Heart right ventricle (tissue), 16 donors: ENCODE results near the gene MDN1. TPM values are rescaled to one million over a fixed set of nuclear protein-coding genes. Genes with fewer than 3 reads are reported as not detected.

ENCODE experiments used
- ATAC-seq, 8 donors: fragments of 200-7000 bp; cut with Tn5 transposase; one replicate each; pipeline ENCODE4 v1.9.1; 2020; ENCODE audit warnings: mild to moderate bottlenecking in 8 of 8, moderate library complexity in 8 of 8, moderate number of reproducible peaks in 1 of 8
- DNase-seq, 2 donors: peaks; one replicate each; pipeline ENCODE4 v3.0.0-alpha.2; 2020
- H3K27ac ChIP-seq, 10 donors: fragments of 200-600 bp; sonication (generic) in 2 of 10; one replicate each; pipeline versions ENCODE4 v1.5.0 to v1.8.0; 2020 to 2022; ENCODE audit warnings: mild to moderate bottlenecking in 3 of 10
- H3K27me3 ChIP-seq, 7 donors: fragments of 200-600 bp; one replicate each; pipeline ENCODE4 v1.8.0; 2021 to 2022; ENCODE audit warnings: mild to moderate bottlenecking in 2 of 7
- H3K36me3 ChIP-seq, 9 donors: fragments of 200-600 bp; sonication (generic) in 1 of 9; one replicate each; pipeline versions ENCODE4 v1.5.0 to v1.8.0; 2020 to 2022; ENCODE audit warnings: mild to moderate bottlenecking in 2 of 9
- H3K4me1 ChIP-seq, 9 donors: fragments of 200-600 bp; sonication (generic) in 1 of 9; one replicate each; pipeline versions ENCODE4 v1.5.0 to v1.8.0; 2020 to 2022; ENCODE audit warnings: mild to moderate bottlenecking in 4 of 9
- H3K4me3 ChIP-seq, 10 donors: fragments of 200-600 bp; sonication (generic) in 2 of 10; one replicate each; pipeline versions ENCODE4 v1.5.0 to v1.8.0; 2020 to 2022; ENCODE audit warnings: mild to moderate bottlenecking in 7 of 10, moderate library complexity in 2 of 10
- H3K9me3 ChIP-seq, 11 donors: fragments of 200-600 bp in 10 of 11; sonication (generic) in 2 of 11; one replicate each; pipeline versions ENCODE4 v1.5.0 to v1.8.0; 2013 to 2022; ENCODE audit warnings: mild to moderate bottlenecking in 2 of 11, control low read depth in 1 of 11, moderate library complexity in 1 of 11
- WGBS, 2 donors: extraction: QIAGEN DNeasy Blood & Tissue Kit; methylation state at CpG; one replicate each; pipeline ENCODE4 v1.1.7; 2013; ENCODE audit warnings: inconsistent platforms in 1 of 2; 5-methylcytosine and 5-hydroxymethylcytosine counted together
- intact Hi-C, 10 donors: fragments of 100-400 bp; cut with DNase I; formaldehyde crosslinking; loops; one replicate each; pipeline versions ENCODE4 v1.11.1 to v1.14.2; 2022
- polyA plus RNA-seq, 2 donors: library from polyadenylated mRNA; stranded (reverse); fragments of 200-250 nt; gene quantifications; one replicate each; pipeline ENCODE4 v1.2.3, GENCODE V29; 2013
- total RNA-seq, 10 donors: library from RNA; stranded (reverse); fragmentation: NEBNext Ultra II Directional in 3 of 10; extraction: Animal tissue kit (Norgen Biotek cat#: 25700) in 3 of 10; gene quantifications; one replicate each; pipeline versions ENCODE4 v1.2.1 to v1.2.4, GENCODE V29; 2021 to 2023
- TF ChIP-seq, protein P1 (sequence below), 9 donors: fragments of 200-600 bp; sonication (generic) in 2 of 9; IDR thresholded peaks; one replicate each; pipeline versions ENCODE4 v1.5.0 to v1.8.0; 2021 to 2022; ENCODE audit warnings: antibody characterized with exemption in 9 of 9, mild to moderate bottlenecking in 5 of 9, moderate library complexity in 1 of 9
- donor health status: Arrhythmogenic right ventricular cardiomyopathy.
- donor health status: ischemic (EF 13 %, LVEDD 7.1; RV severe dilation, severe dysfunction).
- donor health status: healthy with polysubstance abuse.
- donor health status: DM: no; HTN: yes; CAD: no.
- donor health status: DM: no; HTN: no; CAD: no.
- donor health status: ischemic (EF 25% LVEDD 6.9; RV normal size, moderate dysfunction).
- donor health status: ischemic (EF 25% LVEDD 5.7; RV mildly dilated, moderate dysfunction).
- donor health status: healthy.
- donor health status: DM: yes; HTN: yes; CAD: no.
- donor health status: Ischemic cardiomyopathy.
- donor health status: ischemic (EF 35%, LVEDD 5.7; RV mildly dilated, moderate dysfunction).
- donor health status: nonischemic (EF 11% LVEDD 7.7; RV severe dilation, severe dysfunction).
- donor health status: DM: yes; HTN: yes; CAD: no.
- donor health status: PGD.
- donor health status: ischemic (EF 29% LVEDD 5.4; RV normal size, mild dysfunction).
- donor health status: nonischemic (EF 23%, LVEDD 6.1; RV moderate dilation, normal function).

The MDN1 gene
- total and polyA plus RNA-seq, 12 donors: 8.6 to 41.2 (median 27.5) TPM

DNA sequence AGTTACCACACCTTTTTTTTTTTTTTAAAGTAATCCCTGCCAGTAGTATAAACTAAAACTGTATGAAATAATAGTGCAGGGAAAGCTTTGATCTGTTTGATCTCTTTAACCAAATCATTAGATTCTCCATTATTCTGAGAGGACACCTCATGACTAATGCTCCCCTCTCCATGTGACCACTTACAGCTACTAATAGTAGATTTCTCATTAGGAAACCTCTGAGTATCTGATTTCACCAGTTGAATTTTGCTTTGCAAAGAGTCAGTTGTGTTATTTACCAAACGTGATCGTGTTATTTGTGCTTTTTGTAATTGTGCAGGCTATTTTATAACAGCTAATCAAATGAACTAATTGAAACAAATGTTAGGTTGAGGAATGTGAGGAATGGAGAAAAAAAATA, 22.6 kb upstream of the MDN1 start:
- peaks cover 0 to 43% (median 20%) of the 10 kb centered on the region in 9 donors for H3K4me1 ChIP-seq
- ATAC-seq (no peak), DNase-seq (no peak)
- 88 to 93% methylated on average over 2 of the region's 2 CpGs for WGBS, 2 donors
- peaks cover 0 to 37% (median 0%) of the 10 kb centered on the region in 9 donors for H3K36me3 ChIP-seq
- H3K27me3 ChIP-seq: no peaks in the 10 kb centered on the region
- intact Hi-C loops: no loop called here
- no peaks in the 10 kb centered on the region for H3K9me3 ChIP-seq
- TF ChIP-seq, protein P1, sequence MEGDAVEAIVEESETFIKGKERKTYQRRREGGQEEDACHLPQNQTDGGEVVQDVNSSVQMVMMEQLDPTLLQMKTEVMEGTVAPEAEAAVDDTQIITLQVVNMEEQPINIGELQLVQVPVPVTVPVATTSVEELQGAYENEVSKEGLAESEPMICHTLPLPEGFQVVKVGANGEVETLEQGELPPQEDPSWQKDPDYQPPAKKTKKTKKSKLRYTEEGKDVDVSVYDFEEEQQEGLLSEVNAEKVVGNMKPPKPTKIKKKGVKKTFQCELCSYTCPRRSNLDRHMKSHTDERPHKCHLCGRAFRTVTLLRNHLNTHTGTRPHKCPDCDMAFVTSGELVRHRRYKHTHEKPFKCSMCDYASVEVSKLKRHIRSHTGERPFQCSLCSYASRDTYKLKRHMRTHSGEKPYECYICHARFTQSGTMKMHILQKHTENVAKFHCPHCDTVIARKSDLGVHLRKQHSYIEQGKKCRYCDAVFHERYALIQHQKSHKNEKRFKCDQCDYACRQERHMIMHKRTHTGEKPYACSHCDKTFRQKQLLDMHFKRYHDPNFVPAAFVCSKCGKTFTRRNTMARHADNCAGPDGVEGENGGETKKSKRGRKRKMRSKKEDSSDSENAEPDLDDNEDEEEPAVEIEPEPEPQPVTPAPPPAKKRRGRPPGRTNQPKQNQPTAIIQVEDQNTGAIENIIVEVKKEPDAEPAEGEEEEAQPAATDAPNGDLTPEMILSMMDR (IDR thresholded peaks at IDR 0.05): no peak
- H3K27ac ChIP-seq: no peak overlapping the region
- no peak overlapping the region for H3K4me3 ChIP-seq

DNA sequence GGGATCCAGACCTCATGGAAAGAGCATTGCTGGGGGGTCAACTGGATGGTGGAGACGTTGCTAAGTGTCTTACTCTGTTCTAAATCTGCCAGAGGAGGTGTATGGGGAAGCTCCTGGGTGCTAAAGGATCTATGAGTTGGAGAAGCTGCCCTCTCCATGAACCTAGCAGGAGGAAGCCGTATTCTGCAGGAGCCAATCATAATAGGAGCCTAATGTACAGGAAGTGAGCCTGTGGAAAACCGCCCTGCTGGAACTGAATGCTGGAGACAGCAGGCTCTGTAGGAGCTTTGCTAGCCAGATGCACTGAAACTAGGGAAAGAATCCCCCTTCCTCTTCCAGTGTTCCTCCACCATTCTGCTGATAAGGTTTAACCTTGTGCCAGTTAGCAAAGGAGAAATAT, 20.9 kb upstream of the MDN1 start:
- Histone ChIP-seq H3K27me3 (no peaks in the 10 kb centered on the region), H3K9me3 (no peaks in the 10 kb centered on the region), H3K27ac (peak overlapping the region in 3 of 10 donors; percentile 19 to 35 (median 27)), H3K4me1 (peaks cover 0 to 43% (median 20%) of the 10 kb centered on the region in 9 donors), H3K36me3 (peaks cover 0 to 31% (median 0%) of the 10 kb centered on the region in 9 donors), H3K4me3 (no peak overlapping the region)
- TF ChIP-seq, protein P1 (IDR thresholded peaks at IDR 0.05): no peak
- WGBS, 2 donors: 34 to 47% methylated on average over 3 of the region's 3 CpGs
- ATAC-seq (peak in 7 of 8 donors; percentile 23 to 83 (median 73)), DNase-seq (no peak)
- intact Hi-C loops: no loop called here

DNA sequence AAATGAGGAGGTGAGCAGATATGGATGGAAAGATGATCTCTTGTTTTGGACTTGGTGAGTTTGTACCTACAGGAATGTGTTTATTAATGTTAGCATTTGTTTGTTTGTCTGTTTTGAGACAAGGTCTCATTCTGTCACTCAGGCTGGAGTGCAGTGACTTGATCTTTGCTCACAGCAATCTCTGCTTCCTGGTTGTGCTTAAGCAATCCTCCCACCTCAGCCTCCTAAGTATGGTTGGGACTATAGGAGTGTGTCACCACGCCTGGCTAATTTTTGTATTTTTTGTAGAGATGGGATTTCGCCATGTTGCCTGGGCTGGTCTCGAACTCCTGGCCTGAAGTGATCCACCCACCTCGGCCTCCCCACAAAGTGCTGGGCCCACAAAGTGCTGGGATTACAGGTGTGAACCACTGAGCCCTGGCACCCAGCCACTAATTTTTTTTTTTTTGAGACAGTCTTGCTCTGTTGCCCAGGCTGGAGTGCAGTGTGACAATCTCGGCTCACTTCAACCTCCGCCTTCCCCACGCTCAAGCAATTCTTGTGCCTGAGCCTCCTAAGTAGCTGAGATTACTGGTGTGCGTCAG, 17.1 kb upstream of the MDN1 start:
- H3K4me1 ChIP-seq: peaks cover 0 to 18% (median 12%) of the 10 kb centered on the region in 9 donors
- peak in 1 of 8 donors; percentile 25 for ATAC-seq
- TF ChIP-seq, protein P1 (IDR thresholded peaks at IDR 0.05): no peak
- H3K36me3 ChIP-seq: peaks cover 0 to 55% (median 7%) of the 10 kb centered on the region in 9 donors
- no peaks in the 10 kb centered on the region for H3K9me3 ChIP-seq
- H3K4me3 ChIP-seq: no peak overlapping the region
- no peaks in the 10 kb centered on the region for H3K27me3 ChIP-seq
- DNase-seq: no peak
- H3K27ac ChIP-seq: no peak overlapping the region
- WGBS, 2 donors: 95 to 96% methylated on average over 8 of the region's 8 CpGs
- intact Hi-C loops: no loop called here

DNA sequence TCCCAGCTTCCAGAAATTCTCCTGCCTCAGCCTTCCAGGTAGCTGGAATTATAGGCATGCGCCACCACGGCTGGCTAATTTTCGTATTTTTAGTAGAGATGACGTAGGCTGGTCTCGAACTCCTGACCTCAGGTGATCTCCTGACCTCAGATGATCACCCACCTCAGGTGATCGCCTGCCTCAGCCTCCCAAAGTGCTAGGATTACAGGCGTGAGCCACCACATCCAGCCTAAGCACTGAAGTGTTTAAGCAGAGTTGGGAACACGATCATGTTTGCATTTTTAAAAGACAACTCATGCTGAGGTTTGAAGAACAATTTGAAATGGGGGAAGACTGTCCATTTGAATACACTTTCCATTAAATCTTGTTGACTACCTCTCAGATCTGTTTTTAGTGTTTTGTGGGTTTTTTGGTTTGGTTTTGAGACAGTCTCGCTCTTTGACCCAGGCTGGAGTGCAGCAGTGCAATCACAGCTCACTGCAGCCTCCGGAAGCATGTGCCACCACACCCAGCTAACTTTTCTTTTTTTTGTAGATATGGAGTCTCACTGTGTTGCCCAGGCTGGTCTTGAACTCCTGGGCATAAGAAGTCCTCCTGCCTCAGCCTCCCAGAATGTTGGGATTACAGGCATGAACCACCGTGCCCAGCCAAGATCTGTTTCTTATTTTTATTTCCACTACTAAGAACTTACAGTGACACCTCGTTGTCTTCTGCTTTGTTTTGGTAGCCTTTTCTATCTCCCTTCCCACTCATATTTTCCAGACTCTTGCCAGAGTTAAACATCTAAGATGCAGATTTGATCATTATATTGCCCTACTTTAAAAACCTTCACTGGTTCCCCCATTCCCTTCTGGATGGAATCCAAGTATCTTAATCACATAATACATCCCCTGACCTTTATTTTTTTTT, 15.5 kb upstream of the MDN1 start:
- H3K9me3 ChIP-seq: no peaks in the 10 kb centered on the region
- TF ChIP-seq, protein P1 (IDR thresholded peaks at IDR 0.05): no peak
- H3K4me3 ChIP-seq: no peak overlapping the region
- peaks cover 6 to 16% (median 10%) of the 10 kb centered on the region in 9 donors for H3K4me1 ChIP-seq
- no peaks in the 10 kb centered on the region for H3K27me3 ChIP-seq
- peaks cover 0 to 62% (median 7%) of the 10 kb centered on the region in 9 donors for H3K36me3 ChIP-seq
- WGBS, 2 donors: 89% methylated on average over 12 of the region's 12 CpGs
- DNase-seq: no peak
- intact Hi-C loops: no loop called here
- ATAC-seq: no peak
- H3K27ac ChIP-seq: peak overlapping the region in 1 of 10 donors; percentile 41
